SH-SY5Y (cell line): ENCODE results near the gene KRT83.

Experiments used
- GATA2 ChIP-seq: IDR thresholded peaks from 2 replicates; pipeline ENCODE4 v1.6.1; 2011; ENCODE audit warnings: mild to moderate bottlenecking, low read depth, low read length
- GATA3 ChIP-seq: IDR thresholded peaks from 2 replicates; pipeline ENCODE4 v1.6.1; 2011; ENCODE audit warnings: low read depth, mild to moderate bottlenecking, low read length, moderate library complexity

DNA sequence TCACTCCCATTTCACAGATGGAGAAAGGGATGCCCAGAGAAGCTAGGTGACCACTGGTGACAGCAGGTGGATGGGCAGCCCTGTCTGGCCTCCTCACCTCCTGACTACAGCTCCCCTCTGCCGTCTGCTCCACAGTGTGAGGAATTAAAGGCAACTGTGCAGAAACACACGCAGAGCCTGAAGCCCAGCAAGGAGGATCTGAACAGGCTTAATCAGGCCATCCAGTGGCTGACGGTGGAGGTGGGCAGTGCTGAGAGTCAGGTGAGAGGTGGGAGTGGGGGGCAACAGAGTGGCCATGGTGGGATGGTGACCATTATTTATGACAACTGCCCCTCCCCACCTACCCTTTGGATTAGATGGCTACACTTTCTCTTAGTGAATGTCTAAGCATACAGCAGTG is 45.5 kb downstream of the KRT83 start:
- TF ChIP-seq GATA3 (no peak), GATA2 (no peak)
